GM23338 (cell line): Measurements from ENCODE around the gene PSMD12. TPM values are rescaled to one million over a fixed set of nuclear protein-coding genes. Genes with fewer than 3 reads are reported as not detected.

Experiments
- ATAC-seq: fragments of 200-7000 bp; cut with Tn5 transposase; 3 replicates; pipeline ENCODE4 v1.9.1; 2020
- DNase-seq: peaks from one replicate; pipeline ENCODE4 v3.0.0-alpha.2; 2015; ENCODE audit warnings: low spot score
- H2AFZ ChIP-seq: fragments of 200-600 bp; sonication (generic); 2 replicates; pipeline ENCODE4 v1.8.0; 2016; ENCODE audit warnings: antibody characterized with exemption, mild to moderate bottlenecking, moderate library complexity
- H3F3A ChIP-seq: fragments of 200-600 bp; sonication (generic); replicated peaks from 2 replicates; pipeline ENCODE4 v1.8.0; 2017; ENCODE audit warnings: antibody characterized with exemption, mixed run types, low read depth
- H3K27ac ChIP-seq: fragments of 200-600 bp; sonication (generic); 2 replicates; pipeline ENCODE4 v1.6.1; 2016; ENCODE audit warnings: low read depth
- H3K27me3 ChIP-seq: fragments of 200-600 bp; sonication (generic); 2 replicates; pipeline ENCODE4 v1.8.0; 2016; ENCODE audit warnings: mild to moderate bottlenecking, mixed run types, moderate library complexity; ENCODE audit not compliant: insufficient read depth
- H3K36me3 ChIP-seq: fragments of 200-600 bp; sonication (generic); 2 replicates; pipeline ENCODE4 v1.8.0; 2016; ENCODE audit warnings: mild to moderate bottlenecking; ENCODE audit not compliant: insufficient read depth
- H3K4me1 ChIP-seq: fragments of 200-600 bp; sonication (generic); 2 replicates; pipeline ENCODE4 v1.8.0; 2016; ENCODE audit warnings: mild to moderate bottlenecking, moderate library complexity; ENCODE audit not compliant: insufficient read depth
- H3K4me2 ChIP-seq: fragments of 200-600 bp; sonication (generic); 2 replicates; pipeline ENCODE4 v1.7.1; 2017; ENCODE audit warnings: mixed run types
- H3K4me3 ChIP-seq: fragments of 200-600 bp; sonication (generic); 2 replicates; pipeline ENCODE4 v1.6.1; 2016; ENCODE audit warnings: mixed run types
- H3K79me2 ChIP-seq: fragments of 200-600 bp; sonication (generic); replicated peaks from 2 replicates; pipeline ENCODE4 v1.8.0; 2017; ENCODE audit warnings: mild to moderate bottlenecking; ENCODE audit not compliant: insufficient read depth
- H3K9me2 ChIP-seq: fragments of 200-600 bp; sonication (generic); 2 replicates; pipeline ENCODE4 v1.8.0; 2017; ENCODE audit not compliant: insufficient read depth
- H4K20me1 ChIP-seq: fragments of 200-600 bp; sonication (generic); replicated peaks from 2 replicates; pipeline ENCODE4 v1.8.0; 2017; ENCODE audit warnings: mild to moderate bottlenecking; ENCODE audit not compliant: insufficient read depth
- H3K27ac Mint-ChIP-seq: 2 replicates; pipeline ENCODE4 v1.8.0; 2020; ENCODE audit warnings: inconsistent platforms, mild to moderate bottlenecking, moderate library complexity, mixed read lengths
- H3K27me3 Mint-ChIP-seq: 3 replicates; pipeline ENCODE4 v1.8.0; 2022; ENCODE audit warnings: low read depth, mild to moderate bottlenecking, moderate library complexity, mixed read lengths, inconsistent platforms; ENCODE audit not compliant: insufficient read depth, poor library complexity
- H3K36me3 Mint-ChIP-seq: 3 replicates; pipeline ENCODE4 v1.8.0; 2021; ENCODE audit warnings: low read depth, mild to moderate bottlenecking, inconsistent platforms, moderate library complexity, mixed read lengths
- H3K4me1 Mint-ChIP-seq: 3 replicates; pipeline ENCODE4 v1.8.0; 2020; ENCODE audit warnings: mild to moderate bottlenecking, inconsistent platforms, mixed read lengths
- H3K4me3 Mint-ChIP-seq: 3 replicates; pipeline ENCODE4 v1.8.0; 2021; ENCODE audit warnings: moderate library complexity, mild to moderate bottlenecking, inconsistent platforms, mixed read lengths
- H3K9me3 Mint-ChIP-seq: 3 replicates; pipeline ENCODE4 v1.8.0; 2020; ENCODE audit warnings: moderate library complexity, mild to moderate bottlenecking, inconsistent platforms, mixed read lengths
- CREB1 ChIP-seq: fragments of 250-450 bp; sonication (Bioruptor Pico); IDR thresholded peaks from 2 replicates; pipeline ENCODE4 v1.5.0; 2020; ENCODE audit warnings: low read depth, mild to moderate bottlenecking, moderate library complexity
- EZH2 ChIP-seq: fragments of 200-600 bp; sonication (generic); IDR thresholded peaks from one replicate; pipeline ENCODE4 v1.8.0; 2017; ENCODE audit warnings: antibody characterized with exemption, mild to moderate bottlenecking, low read depth; ENCODE audit not compliant: unreplicated experiment
- EZH2phosphoT487 ChIP-seq: fragments of 200-600 bp; sonication (generic); IDR thresholded peaks from one replicate; pipeline ENCODE4 v1.8.1; 2018; ENCODE audit warnings: antibody characterized with exemption; ENCODE audit not compliant: unreplicated experiment
- JUNB ChIP-seq: IDR thresholded peaks from one replicate; pipeline ENCODE4 v1.6.1; 2016; ENCODE audit warnings: antibody characterized with exemption; ENCODE audit not compliant: unreplicated experiment
- NANOG ChIP-seq: IDR thresholded peaks from 2 replicates; pipeline ENCODE4 v1.6.1; 2016; ENCODE audit warnings: antibody characterized with exemption, borderline replicate concordance
- POLR2AphosphoS5 ChIP-seq: IDR thresholded peaks from 2 replicates; pipeline ENCODE4 v1.6.1; 2016; ENCODE audit warnings: antibody characterized with exemption, low read depth
- STAT1 ChIP-seq: IDR thresholded peaks from one replicate; pipeline ENCODE4 v1.6.1; 2016; ENCODE audit warnings: antibody characterized with exemption; ENCODE audit not compliant: unreplicated experiment
- ZNF114 ChIP-seq: fragments of 250-450 bp; sonication (Bioruptor Pico); IDR thresholded peaks from 2 replicates; pipeline ENCODE4 v1.5.0; 2020; ENCODE audit warnings: mild to moderate bottlenecking, moderate library complexity
- ZNF331 ChIP-seq: fragments of 250-450 bp; sonication (Bioruptor Pico); IDR thresholded peaks from 2 replicates; pipeline ENCODE4 v1.5.0; 2020; ENCODE audit warnings: low read depth, mild to moderate bottlenecking, moderate library complexity
- polyA plus RNA-seq: library from polyadenylated mRNA; unstranded; fragments of >200 nt; fragmentation: Nextera tagmentation; extraction: Ambion mirVana; gene quantifications from 2 replicates; pipeline ENCODE4 v1.2.1, GENCODE V29; 2016
- total RNA-seq: library from RNA; depleted of rRNA; stranded (reverse); fragments of >200 nt; shearing (Covaris generic); gene quantifications from 2 replicates; pipeline ENCODE4 v1.2.3, GENCODE V29; 2014
- TF ChIP-seq, protein P1 (sequence below): IDR thresholded peaks from one replicate; pipeline ENCODE4 v1.6.1; 2018; ENCODE audit warnings: antibody characterized with exemption; ENCODE audit not compliant: unreplicated experiment
- TF ChIP-seq, protein P2 (sequence below): fragments of 250-450 bp; sonication (Bioruptor Pico); IDR thresholded peaks from 2 replicates; pipeline ENCODE4 v1.5.0; 2020; ENCODE audit warnings: mild to moderate bottlenecking, moderate library complexity
- TF ChIP-seq, protein P3 (sequence below), 2 experiments: fragments of 200-600 bp in 1 of 2; sonication (generic) in 1 of 2; conservative IDR thresholded peaks; 2 replicates each; pipeline versions ENCODE4 v1.5.1 to v1.6.1; 2016 to 2017; ENCODE audit warnings: antibody characterized with exemption in 2 of 2, low read depth in 2 of 2, mild to moderate bottlenecking in 2 of 2, moderate library complexity in 1 of 2
- TF ChIP-seq, protein P4 (sequence below): IDR thresholded peaks from 2 replicates; pipeline ENCODE4 v1.6.1; 2016; ENCODE audit warnings: antibody characterized with exemption

Gene PSMD12
- total and polyA plus RNA-seq, 2 experiments from 2014 or later: 73.7 to 146 TPM

DNA sequence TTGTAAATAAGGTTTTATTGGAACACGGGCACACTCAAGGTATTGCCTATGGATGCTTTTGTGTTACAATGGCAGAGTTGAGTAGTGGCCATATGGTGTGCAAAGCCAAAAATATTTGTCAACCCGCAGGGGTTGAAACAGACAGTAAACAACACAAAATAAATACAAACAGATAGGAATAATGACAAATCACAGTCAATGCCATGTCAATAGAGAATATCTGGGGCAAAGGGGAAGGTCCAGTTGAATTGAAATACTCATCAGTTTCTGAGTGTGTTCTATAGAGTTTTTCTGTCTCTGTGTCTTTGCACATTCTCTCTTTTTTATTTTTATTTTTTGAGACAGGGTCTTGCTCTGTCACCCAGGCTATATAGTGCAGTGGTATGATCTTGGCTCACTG is 48.2 kb upstream of the PSMD12 start:
- Histone ChIP-seq H3K4me1 (peaks cover 3% of the 10 kb centered on the region; the same call in 1 of the 2 replicates), H2AFZ (no peak overlapping the region), H3K9me2 (peaks cover 5% of the 10 kb centered on the region; the same call in 1 of the 2 replicates), H3K27ac (0 out of 2 replicates have a peak overlapping the region, but pooled peaks have one; percentile 45), H3K4me3 (no peak overlapping the region), H3K36me3 (peaks cover 6% of the 10 kb centered on the region), H3K4me2 (no peak overlapping the region), H3F3A (no peaks in the 10 kb centered on the region), H3K79me2 (peaks cover 97% of the 10 kb centered on the region), H4K20me1 (peaks cover 36% of the 10 kb centered on the region), H3K27me3 (no peaks in the 10 kb centered on the region)
- TF ChIP-seq JUNB (no peak), ZNF114 (CRISPR knock-in tag) (no peak), EZH2phosphoT487 (no peak), ZNF331 (CRISPR knock-in tag) (no peak), POLR2AphosphoS5 (no peak), STAT1 (no peak), NANOG (no peak), CREB1 (CRISPR knock-in tag) (no peak), EZH2 (no peak)
- TF ChIP-seq, protein P1, sequence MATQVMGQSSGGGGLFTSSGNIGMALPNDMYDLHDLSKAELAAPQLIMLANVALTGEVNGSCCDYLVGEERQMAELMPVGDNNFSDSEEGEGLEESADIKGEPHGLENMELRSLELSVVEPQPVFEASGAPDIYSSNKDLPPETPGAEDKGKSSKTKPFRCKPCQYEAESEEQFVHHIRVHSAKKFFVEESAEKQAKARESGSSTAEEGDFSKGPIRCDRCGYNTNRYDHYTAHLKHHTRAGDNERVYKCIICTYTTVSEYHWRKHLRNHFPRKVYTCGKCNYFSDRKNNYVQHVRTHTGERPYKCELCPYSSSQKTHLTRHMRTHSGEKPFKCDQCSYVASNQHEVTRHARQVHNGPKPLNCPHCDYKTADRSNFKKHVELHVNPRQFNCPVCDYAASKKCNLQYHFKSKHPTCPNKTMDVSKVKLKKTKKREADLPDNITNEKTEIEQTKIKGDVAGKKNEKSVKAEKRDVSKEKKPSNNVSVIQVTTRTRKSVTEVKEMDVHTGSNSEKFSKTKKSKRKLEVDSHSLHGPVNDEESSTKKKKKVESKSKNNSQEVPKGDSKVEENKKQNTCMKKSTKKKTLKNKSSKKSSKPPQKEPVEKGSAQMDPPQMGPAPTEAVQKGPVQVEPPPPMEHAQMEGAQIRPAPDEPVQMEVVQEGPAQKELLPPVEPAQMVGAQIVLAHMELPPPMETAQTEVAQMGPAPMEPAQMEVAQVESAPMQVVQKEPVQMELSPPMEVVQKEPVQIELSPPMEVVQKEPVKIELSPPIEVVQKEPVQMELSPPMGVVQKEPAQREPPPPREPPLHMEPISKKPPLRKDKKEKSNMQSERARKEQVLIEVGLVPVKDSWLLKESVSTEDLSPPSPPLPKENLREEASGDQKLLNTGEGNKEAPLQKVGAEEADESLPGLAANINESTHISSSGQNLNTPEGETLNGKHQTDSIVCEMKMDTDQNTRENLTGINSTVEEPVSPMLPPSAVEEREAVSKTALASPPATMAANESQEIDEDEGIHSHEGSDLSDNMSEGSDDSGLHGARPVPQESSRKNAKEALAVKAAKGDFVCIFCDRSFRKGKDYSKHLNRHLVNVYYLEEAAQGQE: no peak
- TF ChIP-seq, protein P2, sequence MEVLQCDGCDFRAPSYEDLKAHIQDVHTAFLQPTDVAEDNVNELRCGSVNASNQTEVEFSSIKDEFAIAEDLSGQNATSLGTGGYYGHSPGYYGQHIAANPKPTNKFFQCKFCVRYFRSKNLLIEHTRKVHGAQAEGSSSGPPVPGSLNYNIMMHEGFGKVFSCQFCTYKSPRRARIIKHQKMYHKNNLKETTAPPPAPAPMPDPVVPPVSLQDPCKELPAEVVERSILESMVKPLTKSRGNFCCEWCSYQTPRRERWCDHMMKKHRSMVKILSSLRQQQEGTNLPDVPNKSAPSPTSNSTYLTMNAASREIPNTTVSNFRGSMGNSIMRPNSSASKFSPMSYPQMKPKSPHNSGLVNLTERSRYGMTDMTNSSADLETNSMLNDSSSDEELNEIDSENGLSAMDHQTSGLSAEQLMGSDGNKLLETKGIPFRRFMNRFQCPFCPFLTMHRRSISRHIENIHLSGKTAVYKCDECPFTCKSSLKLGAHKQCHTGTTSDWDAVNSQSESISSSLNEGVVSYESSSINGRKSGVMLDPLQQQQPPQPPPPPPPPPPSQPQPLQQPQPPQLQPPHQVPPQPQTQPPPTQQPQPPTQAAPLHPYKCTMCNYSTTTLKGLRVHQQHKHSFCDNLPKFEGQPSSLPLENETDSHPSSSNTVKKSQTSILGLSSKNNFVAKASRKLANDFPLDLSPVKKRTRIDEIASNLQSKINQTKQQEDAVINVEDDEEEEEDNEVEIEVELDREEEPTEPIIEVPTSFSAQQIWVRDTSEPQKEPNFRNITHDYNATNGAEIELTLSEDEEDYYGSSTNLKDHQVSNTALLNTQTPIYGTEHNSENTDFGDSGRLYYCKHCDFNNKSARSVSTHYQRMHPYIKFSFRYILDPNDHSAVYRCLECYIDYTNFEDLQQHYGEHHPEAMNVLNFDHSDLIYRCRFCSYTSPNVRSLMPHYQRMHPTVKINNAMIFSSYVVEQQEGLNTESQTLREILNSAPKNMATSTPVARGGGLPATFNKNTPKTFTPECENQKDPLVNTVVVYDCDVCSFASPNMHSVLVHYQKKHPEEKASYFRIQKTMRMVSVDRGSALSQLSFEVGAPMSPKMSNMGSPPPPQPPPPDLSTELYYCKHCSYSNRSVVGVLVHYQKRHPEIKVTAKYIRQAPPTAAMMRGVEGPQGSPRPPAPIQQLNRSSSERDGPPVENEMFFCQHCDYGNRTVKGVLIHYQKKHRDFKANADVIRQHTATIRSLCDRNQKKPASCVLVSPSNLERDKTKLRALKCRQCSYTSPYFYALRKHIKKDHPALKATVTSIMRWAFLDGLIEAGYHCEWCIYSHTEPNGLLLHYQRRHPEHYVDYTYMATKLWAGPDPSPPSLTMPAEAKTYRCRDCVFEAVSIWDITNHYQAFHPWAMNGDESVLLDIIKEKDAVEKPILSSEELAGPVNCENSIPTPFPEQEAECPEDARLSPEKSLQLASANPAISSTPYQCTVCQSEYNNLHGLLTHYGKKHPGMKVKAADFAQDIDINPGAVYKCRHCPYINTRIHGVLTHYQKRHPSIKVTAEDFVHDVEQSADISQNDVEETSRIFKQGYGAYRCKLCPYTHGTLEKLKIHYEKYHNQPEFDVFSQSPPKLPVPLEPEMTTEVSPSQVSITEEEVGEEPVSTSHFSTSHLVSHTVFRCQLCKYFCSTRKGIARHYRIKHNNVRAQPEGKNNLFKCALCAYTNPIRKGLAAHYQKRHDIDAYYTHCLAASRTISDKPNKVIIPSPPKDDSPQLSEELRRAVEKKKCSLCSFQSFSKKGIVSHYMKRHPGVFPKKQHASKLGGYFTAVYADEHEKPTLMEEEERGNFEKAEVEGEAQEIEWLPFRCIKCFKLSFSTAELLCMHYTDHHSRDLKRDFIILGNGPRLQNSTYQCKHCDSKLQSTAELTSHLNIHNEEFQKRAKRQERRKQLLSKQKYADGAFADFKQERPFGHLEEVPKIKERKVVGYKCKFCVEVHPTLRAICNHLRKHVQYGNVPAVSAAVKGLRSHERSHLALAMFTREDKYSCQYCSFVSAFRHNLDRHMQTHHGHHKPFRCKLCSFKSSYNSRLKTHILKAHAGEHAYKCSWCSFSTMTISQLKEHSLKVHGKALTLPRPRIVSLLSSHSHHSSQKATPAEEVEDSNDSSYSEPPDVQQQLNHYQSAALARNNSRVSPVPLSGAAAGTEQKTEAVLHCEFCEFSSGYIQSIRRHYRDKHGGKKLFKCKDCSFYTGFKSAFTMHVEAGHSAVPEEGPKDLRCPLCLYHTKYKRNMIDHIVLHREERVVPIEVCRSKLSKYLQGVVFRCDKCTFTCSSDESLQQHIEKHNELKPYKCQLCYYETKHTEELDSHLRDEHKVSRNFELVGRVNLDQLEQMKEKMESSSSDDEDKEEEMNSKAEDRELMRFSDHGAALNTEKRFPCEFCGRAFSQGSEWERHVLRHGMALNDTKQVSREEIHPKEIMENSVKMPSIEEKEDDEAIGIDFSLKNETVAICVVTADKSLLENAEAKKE (CRISPR knock-in tag): no peak
- TF ChIP-seq, protein P3, sequence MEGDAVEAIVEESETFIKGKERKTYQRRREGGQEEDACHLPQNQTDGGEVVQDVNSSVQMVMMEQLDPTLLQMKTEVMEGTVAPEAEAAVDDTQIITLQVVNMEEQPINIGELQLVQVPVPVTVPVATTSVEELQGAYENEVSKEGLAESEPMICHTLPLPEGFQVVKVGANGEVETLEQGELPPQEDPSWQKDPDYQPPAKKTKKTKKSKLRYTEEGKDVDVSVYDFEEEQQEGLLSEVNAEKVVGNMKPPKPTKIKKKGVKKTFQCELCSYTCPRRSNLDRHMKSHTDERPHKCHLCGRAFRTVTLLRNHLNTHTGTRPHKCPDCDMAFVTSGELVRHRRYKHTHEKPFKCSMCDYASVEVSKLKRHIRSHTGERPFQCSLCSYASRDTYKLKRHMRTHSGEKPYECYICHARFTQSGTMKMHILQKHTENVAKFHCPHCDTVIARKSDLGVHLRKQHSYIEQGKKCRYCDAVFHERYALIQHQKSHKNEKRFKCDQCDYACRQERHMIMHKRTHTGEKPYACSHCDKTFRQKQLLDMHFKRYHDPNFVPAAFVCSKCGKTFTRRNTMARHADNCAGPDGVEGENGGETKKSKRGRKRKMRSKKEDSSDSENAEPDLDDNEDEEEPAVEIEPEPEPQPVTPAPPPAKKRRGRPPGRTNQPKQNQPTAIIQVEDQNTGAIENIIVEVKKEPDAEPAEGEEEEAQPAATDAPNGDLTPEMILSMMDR (conservative IDR thresholded peaks at IDR 0.05; ENCODE audit: low read depth in 2 of 2): no peak
- TF ChIP-seq, protein P4, sequence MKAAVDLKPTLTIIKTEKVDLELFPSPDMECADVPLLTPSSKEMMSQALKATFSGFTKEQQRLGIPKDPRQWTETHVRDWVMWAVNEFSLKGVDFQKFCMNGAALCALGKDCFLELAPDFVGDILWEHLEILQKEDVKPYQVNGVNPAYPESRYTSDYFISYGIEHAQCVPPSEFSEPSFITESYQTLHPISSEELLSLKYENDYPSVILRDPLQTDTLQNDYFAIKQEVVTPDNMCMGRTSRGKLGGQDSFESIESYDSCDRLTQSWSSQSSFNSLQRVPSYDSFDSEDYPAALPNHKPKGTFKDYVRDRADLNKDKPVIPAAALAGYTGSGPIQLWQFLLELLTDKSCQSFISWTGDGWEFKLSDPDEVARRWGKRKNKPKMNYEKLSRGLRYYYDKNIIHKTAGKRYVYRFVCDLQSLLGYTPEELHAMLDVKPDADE: no peak
- peaks cover 18% of the 10 kb centered on the region; the same call in 2 of the 3 replicates for H3K36me3 Mint-ChIP-seq
- no peak overlapping the region for H3K27ac Mint-ChIP-seq
- H3K4me1 Mint-ChIP-seq: peaks cover 3% of the 10 kb centered on the region; the same call in 1 of the 3 replicates
- peaks cover 17% of the 10 kb centered on the region for H3K9me3 Mint-ChIP-seq
- DNase-seq (no peak), ATAC-seq (no peak)
- H3K27me3 Mint-ChIP-seq: peaks cover 4% of the 10 kb centered on the region
- H3K4me3 Mint-ChIP-seq: no peak overlapping the region
